H1 (cell line): ENCODE data around the gene TGFA. TPM values are rescaled to one million over a fixed set of nuclear protein-coding genes. Genes with fewer than 3 reads are reported as not detected.

Experiments used
- CTCF ChIA-PET: fragments of 300-600 bp; sonication (Branson Sonifier 250); formaldehyde crosslinking; loops from one replicate; lab custom pipeline; 2021; ENCODE audit not compliant: partially characterized antibody; lab: Charles Lee
- POLR2A ChIA-PET: fragments of 300-600 bp; sonication (Branson Sonifier 250); formaldehyde crosslinking; loops from one replicate; lab custom pipeline; 2021; ENCODE audit warnings: inconsistent platforms; ENCODE audit not compliant: partially characterized antibody; lab: Charles Lee
- DNase-seq, 2 experiments: peaks; one replicate each; pipeline versions ENCODE4 v3.0.0 to v3.0.0-alpha.2; 2010 to 2022; ENCODE audit warnings: low spot score in 2 of 2, low read depth in 1 of 2, mixed read lengths in 1 of 2
- FAIRE-seq: peaks from 2 replicates; lab custom pipeline; 2011; peaks lifted over from hg19 to GRCh38; lab: Jason Lieb, UNC
- H2AFZ ChIP-seq: 2 replicates; pipeline ENCODE4 v1.8.1; 2012; ENCODE audit warnings: low read length, inconsistent platforms
- H2AK5ac ChIP-seq: 2 replicates; pipeline ENCODE4 v1.6.1; 2013; ENCODE audit warnings: low read depth, low read length
- H2BK120ac ChIP-seq: replicated peaks from 2 replicates; pipeline ENCODE3; 2013; ENCODE audit warnings: low read depth, low read length, inconsistent platforms
- H2BK12ac ChIP-seq: 2 replicates; pipeline ENCODE4 v1.6.1; 2013; ENCODE audit warnings: low read depth, low read length
- H2BK15ac ChIP-seq: 2 replicates; pipeline ENCODE4 v1.6.1; 2013; ENCODE audit warnings: low read length
- H2BK20ac ChIP-seq: 2 replicates; pipeline ENCODE4 v1.6.1; 2013; ENCODE audit warnings: low read length
- H2BK5ac ChIP-seq: 2 replicates; pipeline ENCODE4 v1.6.1; 2013; ENCODE audit warnings: low read depth, low read length
- H3K14ac ChIP-seq: 2 replicates; pipeline ENCODE4 v1.6.1; 2013; ENCODE audit warnings: inconsistent platforms; ENCODE audit not compliant: insufficient read length
- H3K18ac ChIP-seq: 2 replicates; pipeline ENCODE4 v1.6.1; 2013; ENCODE audit warnings: low read length; ENCODE audit errors: extremely low read depth
- H3K23ac ChIP-seq: 2 replicates; pipeline ENCODE4 v1.6.1; 2013; ENCODE audit warnings: inconsistent platforms; ENCODE audit not compliant: insufficient read length
- H3K23me2 ChIP-seq: 2 replicates; pipeline ENCODE4 v1.6.1; 2013; ENCODE audit warnings: low read depth, low read length
- H3K27ac ChIP-seq: 2 replicates; pipeline ENCODE4 v1.6.1; 2011; ENCODE audit warnings: low read depth, low read length, inconsistent platforms
- H3K27me3 ChIP-seq, 4 experiments: replicated peaks in 1 of 4; 1 replicate in 1 of 4; 2 replicates in 3 of 4; pipeline versions ENCODE4 v1.6.1 to v1.8.1; 2011 to 2013; ENCODE audit warnings: low read length in 3 of 4, mild to moderate bottlenecking in 3 of 4, inconsistent platforms in 2 of 4, mixed read lengths in 2 of 4, moderate library complexity in 1 of 4; ENCODE audit not compliant: control insufficient read depth in 3 of 4, insufficient read depth in 3 of 4; ENCODE audit errors: extremely low read depth in 1 of 4
- H3K36me3 ChIP-seq, 4 experiments: 2 replicates each; pipeline versions ENCODE4 v1.6.1 to v1.8.1; 2011 to 2013; ENCODE audit warnings: mild to moderate bottlenecking in 4 of 4, low read length in 3 of 4, moderate library complexity in 2 of 4, control low read depth in 1 of 4, inconsistent platforms in 1 of 4; ENCODE audit not compliant: insufficient read depth in 4 of 4, control insufficient read depth in 2 of 4
- H3K4ac ChIP-seq: replicated peaks from 2 replicates; pipeline ENCODE3; 2013; ENCODE audit warnings: low read length, low read depth, mixed read lengths, inconsistent platforms; ENCODE audit not compliant: insufficient read length
- H3K4me1 ChIP-seq, 4 experiments: replicated peaks in 1 of 4; 1 replicate in 1 of 4; 2 replicates in 3 of 4; pipeline versions ENCODE4 v1.6.1 to v1.8.1; 2011 to 2013; ENCODE audit warnings: low read length in 3 of 4, inconsistent platforms in 2 of 4, mixed read lengths in 1 of 4; ENCODE audit not compliant: insufficient read depth in 4 of 4, control insufficient read depth in 3 of 4
- H3K4me2 ChIP-seq, 2 experiments: 2 replicates each; pipeline versions ENCODE4 v1.6.1 to v1.8.1; 2011 to 2013; ENCODE audit warnings: low read depth in 2 of 2, low read length in 2 of 2, control low read depth in 1 of 2, inconsistent platforms in 1 of 2, mild to moderate bottlenecking in 1 of 2; ENCODE audit not compliant: insufficient read depth in 1 of 2
- H3K4me3 ChIP-seq, 4 experiments: fragments of 200-600, 300-600 bp in 1 of 4; sonication (generic), shearing (Covaris generic), sonication (Bioruptor Twin) in 1 of 4; 2 replicates each; pipeline versions ENCODE4 v1.5.1 to v1.8.1; 2011 to 2016; ENCODE audit warnings: low read length in 4 of 4, low read depth in 3 of 4, control low read depth in 2 of 4, inconsistent platforms in 2 of 4, mild to moderate bottlenecking in 2 of 4, mixed read lengths in 1 of 4, moderate library complexity in 1 of 4; ENCODE audit not compliant: insufficient read depth in 2 of 4; ENCODE audit errors: extremely low read depth in 1 of 4
- H3K56ac ChIP-seq: replicated peaks from 2 replicates; pipeline ENCODE3; 2013; ENCODE audit warnings: low read depth, mild to moderate bottlenecking, mixed read lengths, low read length, inconsistent platforms; ENCODE audit not compliant: insufficient read length
- H3K79me1 ChIP-seq: 2 replicates; pipeline ENCODE4 v1.6.1; 2013; ENCODE audit warnings: low read depth, low read length, control low read depth
- H3K79me2 ChIP-seq, 2 experiments: 2 replicates each; pipeline versions ENCODE4 v1.6.1 to v1.8.1; 2012 to 2013; ENCODE audit warnings: low read length in 2 of 2, mild to moderate bottlenecking in 2 of 2, inconsistent platforms in 1 of 2; ENCODE audit not compliant: insufficient read depth in 2 of 2, control insufficient read depth in 1 of 2
- H3K9ac ChIP-seq, 4 experiments: replicated peaks in 1 of 4; 1 replicate in 1 of 4; 2 replicates in 3 of 4; pipeline versions ENCODE4 v1.6.1 to v1.8.1; 2011 to 2013; ENCODE audit warnings: low read depth in 3 of 4, low read length in 3 of 4, control low read depth in 2 of 4, mild to moderate bottlenecking in 2 of 4, moderate library complexity in 2 of 4, inconsistent platforms in 1 of 4; ENCODE audit errors: extremely low read depth in 1 of 4
- H3K9me3 ChIP-seq, 2 experiments: 2 replicates each; pipeline versions ENCODE4 v1.6.1 to v1.8.1; 2012 to 2013; ENCODE audit warnings: mild to moderate bottlenecking in 2 of 2, moderate library complexity in 2 of 2, control low read depth in 1 of 2, inconsistent platforms in 1 of 2, low read depth in 1 of 2, low read length in 1 of 2, mixed read lengths in 1 of 2; ENCODE audit not compliant: insufficient read depth in 2 of 2
- H4K20me1 ChIP-seq, 2 experiments: replicated peaks in 1 of 2; 2 replicates each; pipeline versions ENCODE3 to v1.8.1; 2011 to 2013; ENCODE audit warnings: inconsistent platforms in 2 of 2, low read length in 2 of 2, mild to moderate bottlenecking in 1 of 2; ENCODE audit not compliant: insufficient read depth in 2 of 2, control insufficient read depth in 1 of 2
- H4K5ac ChIP-seq: 2 replicates; pipeline ENCODE4 v1.6.1; 2013; ENCODE audit warnings: low read length, low read depth, mixed read lengths, inconsistent platforms; ENCODE audit not compliant: insufficient read length
- H4K8ac ChIP-seq: 2 replicates; pipeline ENCODE4 v1.8.0; 2013; ENCODE audit warnings: mild to moderate bottlenecking, moderate library complexity, low read length, inconsistent platforms; ENCODE audit not compliant: insufficient read depth; ENCODE audit errors: extremely low read depth
- H4K91ac ChIP-seq: replicated peaks from 2 replicates; pipeline ENCODE3; 2013; ENCODE audit warnings: low read length, mixed read lengths, inconsistent platforms; ENCODE audit not compliant: insufficient read length
- ATF2 ChIP-seq: IDR thresholded peaks from 2 replicates; pipeline ENCODE4 v1.6.1; 2012; ENCODE audit warnings: low read length, inconsistent platforms
- ATF3 ChIP-seq: IDR thresholded peaks from 2 replicates; pipeline ENCODE4 v1.6.1; 2011; ENCODE audit warnings: low read depth, mild to moderate bottlenecking, low read length; ENCODE audit not compliant: insufficient read depth
- KDM1A ChIP-seq: fragments of 200-600, 300-600 bp; sonication (generic); IDR thresholded peaks from 2 replicates; pipeline ENCODE4 v1.7.1; 2016; ENCODE audit warnings: mild to moderate bottlenecking, low read length, borderline replicate concordance
- KDM5A ChIP-seq: fragments of 200-600 bp; IDR thresholded peaks from 2 replicates; pipeline ENCODE4 v1.7.1; 2012; ENCODE audit warnings: mild to moderate bottlenecking, low read length, inconsistent platforms, mixed read lengths
- RAD21 ChIP-seq, 2 experiments: IDR thresholded peaks in 1 of 2; conservative IDR thresholded peaks in 1 of 2; 2 replicates each; pipeline ENCODE4 v1.6.1; 2011; ENCODE audit warnings: low read depth in 2 of 2, low read length in 2 of 2, improper control_type of control experiment in 1 of 2, inconsistent platforms in 1 of 2, mild to moderate bottlenecking in 1 of 2, moderate library complexity in 1 of 2
- RFX5 ChIP-seq: IDR thresholded peaks from 2 replicates; pipeline ENCODE4 v1.6.1; 2011; ENCODE audit warnings: low read depth, low read length, improper control_type of control experiment, borderline replicate concordance
- RNF2 ChIP-seq: fragments of 200-900, 300-1000 bp; sonication (generic); IDR thresholded peaks from 2 replicates; pipeline ENCODE4 v1.7.1; 2016; ENCODE audit warnings: borderline replicate concordance, low read depth, mild to moderate bottlenecking, antibody characterized with exemption, low read length; ENCODE audit not compliant: poor library complexity, severe bottlenecking; ENCODE audit errors: missing control alignments
- SP2 ChIP-seq: IDR thresholded peaks from 2 replicates; pipeline ENCODE4 v1.6.1; 2012; ENCODE audit warnings: mild to moderate bottlenecking, low read length, inconsistent platforms
- SP4 ChIP-seq: IDR thresholded peaks from 2 replicates; pipeline ENCODE4 v1.6.1; 2012; ENCODE audit warnings: low read length, inconsistent platforms
- TEAD4 ChIP-seq: IDR thresholded peaks from 2 replicates; pipeline ENCODE4 v1.6.1; 2012; ENCODE audit warnings: low read depth, low read length, inconsistent platforms, mixed read lengths
- WGBS, 2 experiments: shearing (Covaris generic) in 1 of 2; methylation state at CpG; one replicate each; pipeline versions ENCODE4 v1.1.6 to v1.1.7; 2013 to 2015; ENCODE audit warnings: low lambda C conversion rate in 2 of 2, mixed read lengths in 2 of 2, inconsistent platforms in 1 of 2, low coverage in 1 of 2, missing lambda C conversion rate in 1 of 2; ENCODE audit not compliant: insufficient replicate concordance in 2 of 2, insufficient coverage in 1 of 2, insufficient read length in 1 of 2; ENCODE audit errors: extremely low coverage in 1 of 2, missing lambda C conversion rate in 1 of 2; 5-methylcytosine and 5-hydroxymethylcytosine counted together
- polyA plus RNA-seq, 7 experiments: library from polyadenylated mRNA; depleted of rRNA in 3 of 7; stranded (reverse) in 5 of 7; unstranded in 2 of 7; fragments of >200 nt in 5 of 7; fragments of 200-250 nt in 2 of 7; gene quantifications; 1 replicate in 5 of 7; 2 replicates in 1 of 7; 4 replicates in 1 of 7; pipeline versions ENCODE4 v1.2.1 to v1.2.3, GENCODE V29; 2011 to 2013; ENCODE audit warnings: missing spikeins in 2 of 7, mixed read lengths in 2 of 7
- total RNA-seq: library from RNA; stranded (reverse); fragmentation: NEBNext Ultra II Directional; extraction: Animal tissue kit (Norgen Biotek cat#: 25700); gene quantifications from 2 replicates; pipeline ENCODE4 v1.2.1, GENCODE V29; 2021

TGFA gene
- total and polyA plus RNA-seq, 2 of the 8 experiments (the other 6 are each of a cell fraction or from before 2014, with no cell fraction given): 1.8 to 3.7 TPM

GRCh38 chr2:70513738-70514137 lies 39.9 kb downstream of the TGFA start:
- ChIA-PET POLR2A (interaction anchor here (1.3 kb wide), 1 partner anchor 12 kb away, joined by 3 read pairs; no protein-coding TSS in a partner anchor), CTCF (interaction anchor here (0.6 to 3.1 kb wide), 9 partner anchors 9 to 208 kb away, joined by 3 to 12 read pairs (median 3); partner anchors contain the start of gene TGFA)
- Histone ChIP-seq H4K91ac (no peak overlapping the region), H3K9ac (no peak overlapping the region), H3K9me3 (no peaks in the 10 kb centered on the region), H3K27me3 (no peaks in the 10 kb centered on the region), H2AK5ac (no peak overlapping the region), H2BK15ac (no peak overlapping the region), H2AFZ (no peak overlapping the region), H3K23ac (no peak overlapping the region), H3K27ac (no peak overlapping the region), H2BK20ac (no peak overlapping the region), H4K8ac (no peak overlapping the region), H3K4me2 (no peak overlapping the region), H3K23me2 (no peaks in the 10 kb centered on the region), H2BK120ac (no peak overlapping the region), H2BK5ac (no peak overlapping the region), H3K4me3 (no peak overlapping the region), H4K20me1 (no peaks in the 10 kb centered on the region), H4K5ac (no peak overlapping the region), H3K4me1 (peaks cover 0 to 8% (median 2%) of the 10 kb centered on the region in 4 experiments; a peak in 5 of 7 replicates), H3K79me2 (no peaks in the 10 kb centered on the region), H3K79me1 (no peaks in the 10 kb centered on the region), H3K4ac (no peak overlapping the region), H3K56ac (no peak overlapping the region), H3K14ac (no peak overlapping the region), H3K18ac (no peak overlapping the region), H2BK12ac (no peak overlapping the region), H3K36me3 (no peaks in the 10 kb centered on the region)
- WGBS, 2 experiments: 85% methylated on average over 4 of the region's 4 CpGs; no CpG with 5 or more reads in 1 of the 2 experiments
- FAIRE-seq: no peak
- no peak for DNase-seq
- no peak for TF ChIP-seq KDM5A
- no peak for TF ChIP-seq TEAD4
- no peak for TF ChIP-seq ATF2
- no peak for TF ChIP-seq ATF3
- no peak for TF ChIP-seq SP2
- no peak for TF ChIP-seq KDM1A
- TF ChIP-seq RAD21 (IDR thresholded peaks at IDR 0.05 in 1 of 2, conservative IDR thresholded peaks at IDR 0.05 in 1 of 2; ENCODE audit: low read depth in 2 of 2, low read length in 2 of 2): no peak
- no peak for TF ChIP-seq RNF2
- no peak for TF ChIP-seq RFX5
- TF ChIP-seq SP4: no peak
